Activated naive CD8-positive, alpha-beta T cell treated with anti-CD3 and anti-CD28 coated beads, Interleukin-2, amount 50 U/mL, for 24 hours (primary cell): ENCODE measurements around the gene KCNK18.

ENCODE experiments used
- ATAC-seq: fragments of 150-1000 bp; cut with Tn5 transposase; one replicate; pipeline ENCODE4 v1.10.0; 2021
- DNase-seq: peaks from one replicate; pipeline ENCODE4 v3.0.0; 2021
- H3K27ac Mint-ChIP-seq: one replicate; pipeline ENCODE4 v1.8.0; 2021; ENCODE audit warnings: mild to moderate bottlenecking, mixed read lengths
- H3K27me3 Mint-ChIP-seq: one replicate; pipeline ENCODE4 v1.8.0; 2021; ENCODE audit warnings: mixed read lengths
- H3K36me3 Mint-ChIP-seq: one replicate; pipeline ENCODE4 v1.8.0; 2021; ENCODE audit warnings: low read depth, mixed read lengths
- H3K4me1 Mint-ChIP-seq: one replicate; pipeline ENCODE4 v1.8.0; 2021; ENCODE audit warnings: mixed read lengths
- H3K4me3 Mint-ChIP-seq: one replicate; pipeline ENCODE4 v1.8.0; 2021; ENCODE audit warnings: mild to moderate bottlenecking, moderate library complexity, mixed read lengths
- H3K9me3 Mint-ChIP-seq: one replicate; pipeline ENCODE4 v1.8.0; 2021; ENCODE audit warnings: mixed read lengths

KCNK18 gene

GRCh38 chr10:117246997-117247671, 49.8 kb downstream of the KCNK18 start:
- DNase-seq (no peak), ATAC-seq (no peak)
- Mint-ChIP-seq H3K9me3 (no peaks in the 10 kb centered on the region), H3K27me3 (peaks cover 35% of the 10 kb centered on the region), H3K4me1 (peaks cover 12% of the 10 kb centered on the region), H3K36me3 (no peaks in the 10 kb centered on the region), H3K4me3 (no peak overlapping the region), H3K27ac (no peak overlapping the region)

- no peak for ATAC-seq
- H3K4me1 Mint-ChIP-seq = peaks cover 12% of the 10 kb centered on the region
- H3K36me3 Mint-ChIP-seq = no peaks in the 10 kb centered on the region
Observed at GRCh38 chr10:117248750-117249465, 51.6 kb downstream of the KCNK18 start.

GRCh38 chr10:117249493-117250093, 52.3 kb downstream of the KCNK18 start:
- DNase-seq = no peak
- ATAC-seq = peak; percentile 38
- peaks cover 20% of the 10 kb centered on the region for H3K27me3 Mint-ChIP-seq

More at GRCh38 chr10:117248750-117249465, 51.6 kb downstream of the KCNK18 start:
- Mint-ChIP-seq H3K27ac (no peak overlapping the region), H3K9me3 (no peaks in the 10 kb centered on the region), H3K4me3 (no peak overlapping the region), H3K27me3 (peaks cover 22% of the 10 kb centered on the region)
- DNase-seq = no peak

GRCh38 chr10:117250411-117250810, 53.1 kb downstream of the KCNK18 start:
- Mint-ChIP-seq H3K4me1 (peaks cover 12% of the 10 kb centered on the region), H3K36me3 (no peaks in the 10 kb centered on the region), H3K27me3 (peaks cover 15% of the 10 kb centered on the region), H3K27ac (no peak overlapping the region), H3K4me3 (no peak overlapping the region), H3K9me3 (no peaks in the 10 kb centered on the region)
- DNase-seq (no peak), ATAC-seq (no peak)

More at GRCh38 chr10:117249493-117250093, 52.3 kb downstream of the KCNK18 start:
- H3K9me3 Mint-ChIP-seq = no peaks in the 10 kb centered on the region
- no peak overlapping the region for H3K27ac Mint-ChIP-seq
- H3K4me3 Mint-ChIP-seq = no peak overlapping the region
- no peaks in the 10 kb centered on the region for H3K36me3 Mint-ChIP-seq
- H3K4me1 Mint-ChIP-seq = peaks cover 12% of the 10 kb centered on the region

GRCh38 chr10:117253908-117254307, 56.6 kb downstream of the KCNK18 start:
- H3K9me3 Mint-ChIP-seq = no peaks in the 10 kb centered on the region
- H3K4me1 Mint-ChIP-seq = peaks cover 6% of the 10 kb centered on the region
- no peaks in the 10 kb centered on the region for H3K36me3 Mint-ChIP-seq
- peaks cover 9% of the 10 kb centered on the region for H3K27me3 Mint-ChIP-seq
- ATAC-seq = no peak
- no peak overlapping the region for H3K4me3 Mint-ChIP-seq
- no peak overlapping the region for H3K27ac Mint-ChIP-seq
- no peak for DNase-seq

- DNase-seq (no peak), ATAC-seq (no peak)
- Mint-ChIP-seq H3K9me3 (no peaks in the 10 kb centered on the region), H3K27ac (no peak overlapping the region), H3K36me3 (no peaks in the 10 kb centered on the region), H3K4me3 (no peak overlapping the region), H3K4me1 (peaks cover 6% of the 10 kb centered on the region), H3K27me3 (peaks cover 9% of the 10 kb centered on the region)
Observed at GRCh38 chr10:117254338-117254737, 57.0 kb downstream of the KCNK18 start.

GRCh38 chr10:117254774-117255735, 57.8 kb downstream of the KCNK18 start:
- ATAC-seq = no peak
- Mint-ChIP-seq H3K4me1 (peaks cover 8% of the 10 kb centered on the region), H3K9me3 (no peaks in the 10 kb centered on the region), H3K27me3 (peaks cover 12% of the 10 kb centered on the region), H3K4me3 (no peak overlapping the region), H3K36me3 (no peaks in the 10 kb centered on the region), H3K27ac (no peak overlapping the region)
- DNase-seq = no peak

GRCh38 chr10:117255835-117256460, 58.7 kb downstream of the KCNK18 start:
- Mint-ChIP-seq H3K4me1 (peaks cover 9% of the 10 kb centered on the region), H3K9me3 (no peaks in the 10 kb centered on the region), H3K27ac (no peak overlapping the region), H3K36me3 (no peaks in the 10 kb centered on the region), H3K4me3 (no peak overlapping the region), H3K27me3 (peaks cover 19% of the 10 kb centered on the region)
- no peak for DNase-seq
- no peak for ATAC-seq

- Mint-ChIP-seq H3K4me1 (peaks cover 9% of the 10 kb centered on the region), H3K27me3 (peaks cover 27% of the 10 kb centered on the region), H3K9me3 (no peaks in the 10 kb centered on the region), H3K36me3 (no peaks in the 10 kb centered on the region), H3K4me3 (no peak overlapping the region), H3K27ac (no peak overlapping the region)
- DNase-seq = no peak
- no peak for ATAC-seq
Observed at GRCh38 chr10:117256910-117257309, 59.6 kb downstream of the KCNK18 start.

GRCh38 chr10:117257721-117258120, 60.4 kb downstream of the KCNK18 start:
- Mint-ChIP-seq H3K36me3 (no peaks in the 10 kb centered on the region), H3K27me3 (peaks cover 32% of the 10 kb centered on the region)

GRCh38 chr10:117259279-117259678, 62.0 kb downstream of the KCNK18 start:
- Mint-ChIP-seq H3K27ac (no peak overlapping the region), H3K36me3 (no peaks in the 10 kb centered on the region), H3K4me3 (no peak overlapping the region), H3K4me1 (peaks cover 9% of the 10 kb centered on the region), H3K9me3 (no peaks in the 10 kb centered on the region), H3K27me3 (peaks cover 30% of the 10 kb centered on the region)
- ATAC-seq (no peak), DNase-seq (no peak)

More at GRCh38 chr10:117257721-117258120, 60.4 kb downstream of the KCNK18 start:
- no peak overlapping the region for H3K27ac Mint-ChIP-seq
- DNase-seq (no peak), ATAC-seq (no peak)
- no peak overlapping the region for H3K4me3 Mint-ChIP-seq
- H3K4me1 Mint-ChIP-seq = peaks cover 9% of the 10 kb centered on the region
- H3K9me3 Mint-ChIP-seq = no peaks in the 10 kb centered on the region
